ENCODE data around the gene GRIN2B.

GRCh38 chr12:13978876-13979275 is 2.5 kb downstream of the GRIN2B start:
- TF ChIP-seq EZH2 (IDR thresholded peaks at IDR 0.05; ENCODE audit: insufficient read depth, poor library complexity, severe bottlenecking) (no peak), EZH2phosphoT487 (IDR thresholded peaks at IDR 0.05; ENCODE audit: insufficient read depth, low read depth) (no peak)
